NCI-H345 (cell line): ENCODE data around the gene MKRN2.
"Not testable (repeated sequence)": the region's sequence is repeated elsewhere in the genome, so short reads cannot be mapped to it uniquely, and the experiment has no call there.

Experiments
- DNase-seq: peaks from one replicate; lab custom pipeline; 2025; lab: John Stamatoyannopoulos, UW

Gene MKRN2

GRCh38 chr3:12630292-12630691, 73.4 kb downstream of the MKRN2 start:
- DNase-seq: no peak

GRCh38 chr3:12630843-12631242, 74.0 kb downstream of the MKRN2 start:
- not testable (repeated sequence) for DNase-seq

GRCh38 chr3:12632523-12632922, 75.6 kb downstream of the MKRN2 start:
- DNase-seq: no peak

- no peak for DNase-seq
Measured at GRCh38 chr3:12633108-12633507, 76.2 kb downstream of the MKRN2 start.
